HEK293 (cell line): Measurements from ENCODE around the gene C4orf51.

Experiments
- CTCF ChIA-PET: fragments of 350-600 bp; formaldehyde crosslinking; extraction: SDS; loops from one replicate; lab custom pipeline; 2021; ENCODE audit warnings: antibody characterized with exemption; lab: Yijun Ruan, JAX
- POLR2A ChIA-PET: fragments of 300-600 bp; formaldehyde crosslinking; extraction: SDS; loops from one replicate; lab custom pipeline; 2020; ENCODE audit warnings: antibody characterized with exemption, inconsistent platforms; lab: Yijun Ruan, JAX
- H3K27ac ChIP-seq: fragments of 200-500 bp; sonication (Bioruptor generic); 2 replicates; pipeline ENCODE4 v1.5.1; 2014; ENCODE audit warnings: low read depth, low read length, control low read depth, inconsistent platforms; ENCODE audit errors: extremely low read depth
- H3K36me3 ChIP-seq, 2 experiments: fragments of 200-500 bp in 1 of 2; sonication (Bioruptor generic) in 1 of 2; 1 replicate in 1 of 2; 2 replicates in 1 of 2; pipeline ENCODE4 v1.5.1; 2014 to 2017; ENCODE audit warnings: inconsistent platforms in 2 of 2, low read length in 2 of 2; ENCODE audit not compliant: control insufficient read depth in 2 of 2, insufficient read depth in 1 of 2
- H3K4me1 ChIP-seq: fragments of 200-500 bp; sonication (Bioruptor generic); 2 replicates; pipeline ENCODE4 v1.5.1; 2014; ENCODE audit warnings: mild to moderate bottlenecking, low read length, inconsistent platforms; ENCODE audit not compliant: control insufficient read depth, insufficient read depth
- H3K4me3 ChIP-seq: 2 replicates; pipeline ENCODE4 v1.5.1; 2011; ENCODE audit warnings: low read depth, mild to moderate bottlenecking, control low read depth, low read length, moderate library complexity
- H3K9me3 ChIP-seq: fragments of 200-500 bp; sonication (Bioruptor generic); 2 replicates; pipeline ENCODE4 v1.5.1; 2014; ENCODE audit warnings: low read depth, low read length, inconsistent platforms; ENCODE audit not compliant: control insufficient read depth, insufficient read depth
- YY1 ChIP-seq: fragments of 450-650 bp; formaldehyde crosslinking; IDR thresholded peaks from 2 replicates; pipeline ENCODE4 v1.5.1; 2018; ENCODE audit warnings: missing biosample characterization, missing genetic modification characterization
- ZBTB7A ChIP-seq: fragments of 450-650 bp; formaldehyde crosslinking; IDR thresholded peaks from 2 replicates; pipeline ENCODE4 v1.5.1; 2016; ENCODE audit warnings: low read depth, missing biosample characterization, missing genetic modification characterization
- ZEB2 ChIP-seq: fragments of 450-650 bp; formaldehyde crosslinking; IDR thresholded peaks from 2 replicates; pipeline ENCODE4 v1.5.1; 2016; ENCODE audit warnings: missing biosample characterization, missing genetic modification characterization
- ZNF138 ChIP-seq: fragments of 450-650 bp; formaldehyde crosslinking; IDR thresholded peaks from 2 replicates; pipeline ENCODE4 v1.5.1; 2016; ENCODE audit warnings: missing biosample characterization, missing genetic modification characterization, borderline replicate concordance
- ZNF174 ChIP-seq: fragments of 450-650 bp; formaldehyde crosslinking; IDR thresholded peaks from 2 replicates; pipeline ENCODE4 v1.5.0; 2017; ENCODE audit warnings: missing biosample characterization, mild to moderate bottlenecking, missing genetic modification characterization
- ZNF274 ChIP-seq, 2 experiments: fragments of 200-500 bp in 1 of 2; fragments of 450-650 bp in 1 of 2; sonication (Bioruptor generic) in 1 of 2; formaldehyde crosslinking in 1 of 2; IDR thresholded peaks; 2 replicates each; pipeline versions ENCODE4 v1.5.1 to v1.6.1; 2014 to 2016; ENCODE audit warnings: borderline replicate concordance in 1 of 2, inconsistent platforms in 1 of 2, low read length in 1 of 2, missing biosample characterization in 1 of 2, missing genetic modification characterization in 1 of 2
- ZNF302 ChIP-seq: fragments of 450-650 bp; formaldehyde crosslinking; IDR thresholded peaks from 2 replicates; pipeline ENCODE4 v1.5.1; 2016; ENCODE audit warnings: missing biosample characterization, missing genetic modification characterization, low read depth
- ZNF335 ChIP-seq: fragments of 450-650 bp; formaldehyde crosslinking; conservative IDR thresholded peaks from 2 replicates; pipeline ENCODE4 v1.5.1; 2016; ENCODE audit warnings: missing biosample characterization, missing genetic modification characterization
- ZNF585B ChIP-seq: fragments of 450-650 bp; formaldehyde crosslinking; IDR thresholded peaks from 2 replicates; pipeline ENCODE4 v1.5.1; 2016; ENCODE audit warnings: missing biosample characterization, missing genetic modification characterization
- ZNF624 ChIP-seq: fragments of 450-650 bp; formaldehyde crosslinking; IDR thresholded peaks from 2 replicates; pipeline ENCODE4 v1.5.1; 2017; ENCODE audit warnings: missing biosample characterization, missing genetic modification characterization
- ZNF660 ChIP-seq: fragments of 450-650 bp; IDR thresholded peaks from 2 replicates; pipeline ENCODE4 v1.5.1; 2018; ENCODE audit warnings: missing biosample characterization, mild to moderate bottlenecking, missing genetic modification characterization
- ZNF670 ChIP-seq: fragments of 450-650 bp; formaldehyde crosslinking; IDR thresholded peaks from 2 replicates; pipeline ENCODE4 v1.5.1; 2016; ENCODE audit warnings: missing biosample characterization, missing genetic modification characterization, low read depth
- ZNF747 ChIP-seq: fragments of 450-650 bp; formaldehyde crosslinking; IDR thresholded peaks from 2 replicates; pipeline ENCODE4 v1.5.1; 2016; ENCODE audit warnings: missing biosample characterization, missing genetic modification characterization
- ZSCAN16 ChIP-seq: fragments of 450-650 bp; formaldehyde crosslinking; IDR thresholded peaks from 2 replicates; pipeline ENCODE4 v1.5.1; 2016; ENCODE audit warnings: missing biosample characterization, missing genetic modification characterization
- TF ChIP-seq, protein P1 (sequence below): fragments of 450-650 bp; formaldehyde crosslinking; IDR thresholded peaks from 2 replicates; pipeline ENCODE4 v1.5.1; 2016; ENCODE audit warnings: missing biosample characterization, missing genetic modification characterization, borderline replicate concordance
- TF ChIP-seq, protein P2 (sequence below): fragments of 450-650 bp; formaldehyde crosslinking; IDR thresholded peaks from 2 replicates; pipeline ENCODE4 v1.5.1; 2016; ENCODE audit warnings: missing biosample characterization, missing genetic modification characterization
- TF ChIP-seq, protein P3 (sequence below): fragments of 450-650 bp; formaldehyde crosslinking; IDR thresholded peaks from 2 replicates; pipeline ENCODE4 v1.5.1; 2017; ENCODE audit warnings: missing biosample characterization, missing genetic modification characterization
- TF ChIP-seq, protein P4 (sequence below): fragments of 450-650 bp; formaldehyde crosslinking; IDR thresholded peaks from 2 replicates; pipeline ENCODE4 v1.5.1; 2017; ENCODE audit warnings: missing biosample characterization, missing genetic modification characterization

C4orf51 gene

DNA sequence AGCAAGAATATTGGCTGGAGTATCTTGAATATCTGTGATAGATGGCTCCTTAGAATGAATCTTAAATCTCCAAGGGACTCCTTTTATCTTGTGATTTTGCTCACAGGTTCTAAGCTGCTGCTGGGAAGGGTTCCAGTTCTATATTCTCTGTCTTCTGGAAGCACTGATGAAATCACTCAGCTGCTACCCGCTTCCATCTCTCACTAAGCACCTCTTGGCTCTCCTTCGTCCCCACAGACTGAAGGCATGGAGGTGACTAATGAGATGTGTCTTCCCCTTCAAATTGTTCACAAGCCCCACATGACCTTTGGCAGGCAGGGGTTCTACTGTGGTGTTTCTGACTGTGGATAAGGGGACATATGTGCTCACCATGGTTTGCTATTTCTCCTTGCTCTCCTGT, 75.9 kb downstream of the C4orf51 start (continued):
- no peak for TF ChIP-seq ZNF302

DNA sequence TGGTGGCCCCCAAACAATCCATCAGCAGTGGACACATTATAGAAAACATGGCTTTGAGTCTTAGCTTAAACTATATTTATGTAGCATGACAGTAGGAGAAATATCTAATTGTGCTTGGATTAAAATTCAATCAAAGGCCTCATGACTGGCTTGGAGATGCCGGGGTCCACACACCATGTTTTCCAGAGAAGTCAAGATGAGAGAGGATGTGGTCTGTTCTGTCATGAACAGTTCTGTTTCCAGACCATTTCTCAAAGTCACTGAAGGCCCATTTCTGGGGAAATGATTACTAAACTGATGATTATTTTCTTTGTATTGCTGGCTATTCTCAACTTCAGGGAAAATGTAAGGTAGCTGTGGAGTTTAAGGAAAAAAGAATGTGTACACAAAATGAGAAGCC, 76.3 kb downstream of the C4orf51 start:
- peaks cover 0 to 13% of the 10 kb centered on the region in 2 experiments; a peak in 1 of 3 replicates for H3K36me3 ChIP-seq
- H3K4me1 ChIP-seq, result no peaks in the 10 kb centered on the region
- H3K27ac ChIP-seq, result no peak overlapping the region
- TF ChIP-seq, protein P1, sequence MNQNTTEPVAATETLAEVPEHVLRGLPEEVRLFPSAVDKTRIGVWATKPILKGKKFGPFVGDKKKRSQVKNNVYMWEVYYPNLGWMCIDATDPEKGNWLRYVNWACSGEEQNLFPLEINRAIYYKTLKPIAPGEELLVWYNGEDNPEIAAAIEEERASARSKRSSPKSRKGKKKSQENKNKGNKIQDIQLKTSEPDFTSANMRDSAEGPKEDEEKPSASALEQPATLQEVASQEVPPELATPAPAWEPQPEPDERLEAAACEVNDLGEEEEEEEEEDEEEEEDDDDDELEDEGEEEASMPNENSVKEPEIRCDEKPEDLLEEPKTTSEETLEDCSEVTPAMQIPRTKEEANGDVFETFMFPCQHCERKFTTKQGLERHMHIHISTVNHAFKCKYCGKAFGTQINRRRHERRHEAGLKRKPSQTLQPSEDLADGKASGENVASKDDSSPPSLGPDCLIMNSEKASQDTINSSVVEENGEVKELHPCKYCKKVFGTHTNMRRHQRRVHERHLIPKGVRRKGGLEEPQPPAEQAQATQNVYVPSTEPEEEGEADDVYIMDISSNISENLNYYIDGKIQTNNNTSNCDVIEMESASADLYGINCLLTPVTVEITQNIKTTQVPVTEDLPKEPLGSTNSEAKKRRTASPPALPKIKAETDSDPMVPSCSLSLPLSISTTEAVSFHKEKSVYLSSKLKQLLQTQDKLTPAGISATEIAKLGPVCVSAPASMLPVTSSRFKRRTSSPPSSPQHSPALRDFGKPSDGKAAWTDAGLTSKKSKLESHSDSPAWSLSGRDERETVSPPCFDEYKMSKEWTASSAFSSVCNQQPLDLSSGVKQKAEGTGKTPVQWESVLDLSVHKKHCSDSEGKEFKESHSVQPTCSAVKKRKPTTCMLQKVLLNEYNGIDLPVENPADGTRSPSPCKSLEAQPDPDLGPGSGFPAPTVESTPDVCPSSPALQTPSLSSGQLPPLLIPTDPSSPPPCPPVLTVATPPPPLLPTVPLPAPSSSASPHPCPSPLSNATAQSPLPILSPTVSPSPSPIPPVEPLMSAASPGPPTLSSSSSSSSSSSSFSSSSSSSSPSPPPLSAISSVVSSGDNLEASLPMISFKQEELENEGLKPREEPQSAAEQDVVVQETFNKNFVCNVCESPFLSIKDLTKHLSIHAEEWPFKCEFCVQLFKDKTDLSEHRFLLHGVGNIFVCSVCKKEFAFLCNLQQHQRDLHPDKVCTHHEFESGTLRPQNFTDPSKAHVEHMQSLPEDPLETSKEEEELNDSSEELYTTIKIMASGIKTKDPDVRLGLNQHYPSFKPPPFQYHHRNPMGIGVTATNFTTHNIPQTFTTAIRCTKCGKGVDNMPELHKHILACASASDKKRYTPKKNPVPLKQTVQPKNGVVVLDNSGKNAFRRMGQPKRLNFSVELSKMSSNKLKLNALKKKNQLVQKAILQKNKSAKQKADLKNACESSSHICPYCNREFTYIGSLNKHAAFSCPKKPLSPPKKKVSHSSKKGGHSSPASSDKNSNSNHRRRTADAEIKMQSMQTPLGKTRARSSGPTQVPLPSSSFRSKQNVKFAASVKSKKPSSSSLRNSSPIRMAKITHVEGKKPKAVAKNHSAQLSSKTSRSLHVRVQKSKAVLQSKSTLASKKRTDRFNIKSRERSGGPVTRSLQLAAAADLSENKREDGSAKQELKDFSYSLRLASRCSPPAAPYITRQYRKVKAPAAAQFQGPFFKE (tag by site-specific recombination), result no peak
- TF ChIP-seq YY1 (tag by site-specific recombination) (no peak), ZNF585B (tag by site-specific recombination) (no peak), ZNF624 (tag by site-specific recombination) (no peak), ZNF747 (tag by site-specific recombination) (no peak), ZNF274 (IDR thresholded peaks at IDR 0.05; ENCODE audit: low read length) (no peak), ZNF274 (tag by site-specific recombination; IDR thresholded peaks at IDR 0.05; ENCODE audit: borderline replicate concordance) (no peak), ZNF660 (tag by site-specific recombination) (no peak), ZBTB7A (tag by site-specific recombination) (no peak), ZNF174 (tag by site-specific recombination) (no peak), ZNF138 (tag by site-specific recombination) (no peak), ZNF335 (tag by site-specific recombination) (no peak), ZEB2 (tag by site-specific recombination) (no peak), ZNF670 (tag by site-specific recombination) (no peak), ZSCAN16 (tag by site-specific recombination) (no peak)
- TF ChIP-seq, protein P2, sequence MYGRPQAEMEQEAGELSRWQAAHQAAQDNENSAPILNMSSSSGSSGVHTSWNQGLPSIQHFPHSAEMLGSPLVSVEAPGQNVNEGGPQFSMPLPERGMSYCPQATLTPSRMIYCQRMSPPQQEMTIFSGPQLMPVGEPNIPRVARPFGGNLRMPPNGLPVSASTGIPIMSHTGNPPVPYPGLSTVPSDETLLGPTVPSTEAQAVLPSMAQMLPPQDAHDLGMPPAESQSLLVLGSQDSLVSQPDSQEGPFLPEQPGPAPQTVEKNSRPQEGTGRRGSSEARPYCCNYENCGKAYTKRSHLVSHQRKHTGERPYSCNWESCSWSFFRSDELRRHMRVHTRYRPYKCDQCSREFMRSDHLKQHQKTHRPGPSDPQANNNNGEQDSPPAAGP (tag by site-specific recombination), result no peak
- TF ChIP-seq, protein P3, sequence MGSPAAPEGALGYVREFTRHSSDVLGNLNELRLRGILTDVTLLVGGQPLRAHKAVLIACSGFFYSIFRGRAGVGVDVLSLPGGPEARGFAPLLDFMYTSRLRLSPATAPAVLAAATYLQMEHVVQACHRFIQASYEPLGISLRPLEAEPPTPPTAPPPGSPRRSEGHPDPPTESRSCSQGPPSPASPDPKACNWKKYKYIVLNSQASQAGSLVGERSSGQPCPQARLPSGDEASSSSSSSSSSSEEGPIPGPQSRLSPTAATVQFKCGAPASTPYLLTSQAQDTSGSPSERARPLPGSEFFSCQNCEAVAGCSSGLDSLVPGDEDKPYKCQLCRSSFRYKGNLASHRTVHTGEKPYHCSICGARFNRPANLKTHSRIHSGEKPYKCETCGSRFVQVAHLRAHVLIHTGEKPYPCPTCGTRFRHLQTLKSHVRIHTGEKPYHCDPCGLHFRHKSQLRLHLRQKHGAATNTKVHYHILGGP (tag by site-specific recombination), result no peak
- TF ChIP-seq, protein P4, sequence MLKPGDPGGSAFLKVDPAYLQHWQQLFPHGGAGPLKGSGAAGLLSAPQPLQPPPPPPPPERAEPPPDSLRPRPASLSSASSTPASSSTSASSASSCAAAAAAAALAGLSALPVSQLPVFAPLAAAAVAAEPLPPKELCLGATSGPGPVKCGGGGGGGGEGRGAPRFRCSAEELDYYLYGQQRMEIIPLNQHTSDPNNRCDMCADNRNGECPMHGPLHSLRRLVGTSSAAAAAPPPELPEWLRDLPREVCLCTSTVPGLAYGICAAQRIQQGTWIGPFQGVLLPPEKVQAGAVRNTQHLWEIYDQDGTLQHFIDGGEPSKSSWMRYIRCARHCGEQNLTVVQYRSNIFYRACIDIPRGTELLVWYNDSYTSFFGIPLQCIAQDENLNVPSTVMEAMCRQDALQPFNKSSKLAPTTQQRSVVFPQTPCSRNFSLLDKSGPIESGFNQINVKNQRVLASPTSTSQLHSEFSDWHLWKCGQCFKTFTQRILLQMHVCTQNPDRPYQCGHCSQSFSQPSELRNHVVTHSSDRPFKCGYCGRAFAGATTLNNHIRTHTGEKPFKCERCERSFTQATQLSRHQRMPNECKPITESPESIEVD (tag by site-specific recombination), result no peak
- TF ChIP-seq, all 188 proteins: peak for 0
- H3K4me3 ChIP-seq, result no peak overlapping the region
- no peaks in the 10 kb centered on the region for H3K9me3 ChIP-seq
- POLR2A ChIA-PET, result no interaction called here
- CTCF ChIA-PET, result no interaction called here
